Activated CD4-positive, alpha-beta T cell treated with anti-CD3 and anti-CD28 coated beads, Interleukin-10, Interleukin-2, amounts not matched to agents 100 ng/mL and 50 ng/mL, durations not matched to agents 16 hours and 8 hours (primary cell): ENCODE data around the gene XYLT2.

Experiments used
- DNase-seq: peaks from one replicate; pipeline ENCODE4 v3.0.0-alpha.2; 2020

The XYLT2 gene

DNA sequence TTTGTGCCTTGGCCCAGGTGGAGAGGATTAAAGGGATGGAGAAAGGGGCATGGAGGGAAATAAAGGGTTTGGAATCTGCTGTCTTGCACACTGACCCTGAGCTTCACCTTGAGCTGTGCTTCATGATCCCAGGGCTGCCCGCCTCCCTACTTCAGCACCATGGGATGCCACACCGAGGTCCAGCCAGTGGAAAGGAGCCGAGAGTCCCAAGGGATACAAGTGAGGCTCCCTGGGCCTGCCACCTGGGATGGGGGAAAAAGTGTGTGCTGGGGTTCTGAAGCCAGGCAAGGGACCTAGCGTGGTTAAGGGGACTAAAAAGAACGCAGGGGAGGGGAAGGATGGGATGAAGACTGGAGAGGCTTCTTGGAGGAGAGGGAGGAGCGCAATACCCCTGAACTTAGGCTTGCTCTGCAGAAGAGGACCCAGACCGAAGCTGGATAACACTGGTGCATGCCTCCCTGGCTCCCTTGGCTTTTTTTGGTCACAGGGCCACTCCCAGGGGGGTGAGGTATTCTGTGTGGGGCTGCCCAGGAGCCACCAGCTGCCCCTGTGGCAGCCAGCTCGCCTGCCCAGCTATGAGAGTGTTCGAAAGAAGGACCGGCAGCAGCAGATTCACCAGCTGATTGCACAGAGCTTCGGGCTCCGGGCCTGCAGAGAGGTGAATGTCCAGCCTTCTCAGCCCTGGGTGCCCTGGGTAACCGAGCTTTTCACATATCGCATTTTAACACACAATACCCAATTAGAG lies 19.9 kb downstream of the XYLT2 start:
- no peak for DNase-seq

DNA sequence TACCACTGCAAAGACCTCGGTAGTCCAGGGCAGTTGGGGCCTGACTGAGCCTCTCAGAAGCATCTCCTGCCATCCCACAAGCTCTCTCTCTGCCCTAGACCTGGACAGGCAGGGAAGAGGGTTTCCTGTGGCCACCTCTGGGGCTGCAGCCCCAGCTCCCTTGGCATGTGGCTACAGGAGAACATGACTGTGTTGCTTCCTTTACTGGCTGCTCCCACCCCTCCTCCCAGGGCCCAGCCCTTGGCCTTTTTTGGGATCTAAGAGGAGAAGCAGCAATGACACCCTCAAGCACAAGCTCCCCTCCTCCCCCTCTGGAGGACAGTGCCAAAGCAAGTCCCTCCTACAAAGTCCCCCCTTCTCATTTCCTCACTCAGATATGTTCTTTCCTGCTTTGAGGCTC lies 21.5 kb downstream of the XYLT2 start:
- no peak for DNase-seq

DNA sequence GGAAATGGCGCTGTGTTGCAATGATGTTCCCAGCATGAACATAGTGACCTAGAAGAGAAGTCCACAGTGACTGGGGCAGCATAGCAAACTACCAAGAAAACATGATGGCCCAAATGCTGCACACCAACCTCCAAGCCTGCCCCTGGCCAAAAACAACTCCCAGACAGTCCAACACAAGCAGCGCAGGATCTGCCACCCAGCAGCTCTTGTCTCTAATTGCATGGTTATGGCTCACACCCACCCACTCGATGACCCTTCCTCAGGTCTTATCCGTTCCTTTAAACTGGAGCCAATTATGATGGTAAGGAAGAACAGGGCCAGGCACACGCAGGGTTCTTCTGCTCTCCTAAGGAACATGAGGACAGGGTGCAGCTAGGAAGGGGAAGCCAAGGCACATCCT lies 24.1 kb downstream of the XYLT2 start:
- no peak for DNase-seq

DNA sequence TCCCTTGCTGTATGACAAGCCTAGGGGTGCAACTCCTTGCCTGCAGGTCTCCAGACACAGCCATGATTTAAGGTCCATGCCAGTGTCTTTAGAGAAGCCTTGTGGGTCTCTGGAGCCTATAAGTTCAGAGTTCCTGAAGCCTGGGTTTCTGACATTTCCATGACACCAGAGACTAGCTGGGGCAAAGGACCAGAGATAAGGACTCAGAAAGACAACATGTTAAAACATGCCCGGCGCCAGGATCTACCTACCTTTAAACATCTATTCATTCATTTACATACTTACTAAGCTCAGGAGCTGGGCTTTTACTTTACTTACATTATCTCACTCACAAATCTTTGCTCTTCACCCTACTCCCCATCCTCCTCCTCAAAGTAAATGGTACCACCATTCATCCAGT lies 25.6 kb downstream of the XYLT2 start:
- no peak for DNase-seq

DNA sequence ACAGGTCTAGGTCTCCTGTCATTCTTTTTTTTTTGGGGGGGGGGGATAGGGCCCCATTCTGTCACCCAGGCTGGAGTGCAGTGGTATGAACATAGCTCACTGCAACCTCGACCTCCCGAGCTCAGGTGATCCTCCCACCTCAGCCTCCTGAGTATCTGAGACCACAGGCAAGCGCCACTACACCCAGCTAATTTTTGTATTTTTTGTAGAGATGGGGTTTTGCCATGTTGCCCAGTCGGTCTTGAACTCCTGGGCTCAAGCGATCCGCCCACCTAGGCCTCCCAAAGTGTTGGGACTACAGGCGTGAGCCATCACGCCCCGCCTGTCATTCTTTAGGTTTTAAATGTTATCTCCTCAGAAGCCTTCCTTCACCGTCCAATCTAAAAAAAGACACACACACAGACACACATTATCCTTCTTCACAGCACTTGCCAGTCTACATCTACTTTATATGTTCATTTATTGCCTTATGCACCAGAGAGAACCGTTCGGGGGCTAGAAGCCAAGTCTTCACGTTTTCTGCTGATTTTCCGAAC lies 26.4 kb downstream of the XYLT2 start:
- DNase-seq: no peak

DNA sequence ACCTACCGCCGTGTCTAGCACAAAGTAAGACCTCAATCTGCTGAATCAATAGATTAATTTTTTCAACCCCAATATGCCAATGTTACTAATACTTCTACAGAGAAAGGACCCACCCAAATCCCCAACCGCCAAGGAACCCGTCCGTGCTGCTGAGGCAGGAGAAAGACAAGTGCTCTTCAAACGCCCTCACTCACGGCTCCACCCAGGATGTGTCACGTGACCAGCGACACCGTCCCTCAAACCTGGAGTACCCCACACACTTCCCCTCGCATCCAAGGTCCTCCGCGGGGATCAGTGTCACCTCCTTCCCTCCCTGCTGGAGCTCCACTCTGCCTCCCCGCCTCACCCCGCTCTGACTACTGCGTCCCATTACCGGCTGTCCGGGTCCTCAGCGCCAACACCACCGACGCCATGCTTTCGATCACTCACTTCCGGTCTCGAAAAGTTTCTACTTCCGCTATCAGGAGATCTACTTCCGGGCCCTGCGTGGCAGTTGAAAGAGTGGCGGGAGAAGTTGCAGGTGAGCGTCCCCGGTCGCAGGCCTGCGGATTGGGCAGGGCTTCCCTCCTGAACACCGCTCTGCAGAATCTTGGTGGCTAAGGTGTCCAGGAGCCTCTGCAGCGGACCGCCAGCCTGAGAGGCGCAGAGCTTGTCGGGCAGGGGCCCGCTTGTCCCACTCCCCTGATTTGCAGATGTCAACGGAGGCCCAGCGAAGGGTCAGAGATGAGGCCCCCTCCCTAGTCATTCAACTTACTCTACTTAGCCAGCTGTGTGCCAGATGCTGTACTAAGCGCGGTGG lies 27.0 kb downstream of the XYLT2 start, which contains the start of the genes EME1 and MRPL27:
EME1 (plus strand) TSS at position 472 of the 799 bp plus-strand sequence. CDS start 1,980 bp downstream, outside the sequence.
MRPL27 (minus strand) TSS at position 427 of the 799 bp plus-strand sequence; CDS start at position 413, 14 bp downstream.
- peak; percentile 94 for DNase-seq

DNA sequence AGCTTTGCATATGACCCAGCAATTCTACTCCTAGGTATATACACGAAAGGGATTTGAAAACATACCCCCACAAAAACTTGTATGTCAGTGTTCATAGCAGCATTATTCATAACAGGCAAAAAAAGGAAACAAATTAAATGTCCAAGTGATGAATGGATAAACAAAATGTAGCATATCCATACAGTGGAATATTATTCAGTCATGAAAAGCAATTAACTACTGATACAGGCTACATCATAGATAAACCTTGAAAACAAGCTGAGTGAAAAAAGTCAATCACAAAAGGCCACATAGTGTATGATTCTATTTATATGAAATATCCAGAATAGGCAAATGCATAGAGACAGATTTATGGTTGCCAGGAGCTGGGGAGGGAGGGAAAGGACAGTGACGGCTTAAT lies 27.8 kb downstream of the XYLT2 start:
- DNase-seq: no peak

DNA sequence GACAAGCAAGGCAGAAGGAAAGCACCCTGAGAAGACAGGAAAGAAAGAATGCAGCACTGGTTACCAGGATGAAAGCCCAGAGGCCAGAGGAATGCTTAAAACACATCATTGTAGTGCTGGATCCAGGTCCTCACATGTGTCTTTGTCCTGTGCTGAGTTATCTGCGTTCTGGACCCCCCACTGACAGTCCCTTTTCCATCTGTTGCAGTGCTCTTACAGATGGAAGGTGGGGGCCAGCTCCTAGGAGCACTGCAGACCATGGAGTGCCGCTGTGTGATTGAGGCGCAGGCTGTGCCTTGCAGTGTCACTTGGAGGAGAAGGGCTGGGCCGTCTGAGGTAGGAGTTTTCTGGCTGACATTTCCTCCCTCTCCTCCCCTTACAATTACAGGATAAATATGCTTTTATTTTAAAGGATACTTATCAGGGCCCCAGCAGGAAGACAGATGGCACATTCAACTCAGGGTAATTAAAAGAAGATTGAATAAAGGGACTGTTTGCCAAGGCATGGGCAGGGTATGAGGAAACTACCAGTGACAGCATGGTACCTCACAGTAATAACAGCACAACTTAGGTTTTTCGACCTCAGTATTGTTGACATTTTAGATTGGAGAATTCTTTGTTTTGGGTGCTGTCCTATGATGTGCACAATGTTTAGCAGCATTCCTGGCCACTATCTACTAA lies 30.1 kb downstream of the XYLT2 start:
- no peak for DNase-seq

DNA sequence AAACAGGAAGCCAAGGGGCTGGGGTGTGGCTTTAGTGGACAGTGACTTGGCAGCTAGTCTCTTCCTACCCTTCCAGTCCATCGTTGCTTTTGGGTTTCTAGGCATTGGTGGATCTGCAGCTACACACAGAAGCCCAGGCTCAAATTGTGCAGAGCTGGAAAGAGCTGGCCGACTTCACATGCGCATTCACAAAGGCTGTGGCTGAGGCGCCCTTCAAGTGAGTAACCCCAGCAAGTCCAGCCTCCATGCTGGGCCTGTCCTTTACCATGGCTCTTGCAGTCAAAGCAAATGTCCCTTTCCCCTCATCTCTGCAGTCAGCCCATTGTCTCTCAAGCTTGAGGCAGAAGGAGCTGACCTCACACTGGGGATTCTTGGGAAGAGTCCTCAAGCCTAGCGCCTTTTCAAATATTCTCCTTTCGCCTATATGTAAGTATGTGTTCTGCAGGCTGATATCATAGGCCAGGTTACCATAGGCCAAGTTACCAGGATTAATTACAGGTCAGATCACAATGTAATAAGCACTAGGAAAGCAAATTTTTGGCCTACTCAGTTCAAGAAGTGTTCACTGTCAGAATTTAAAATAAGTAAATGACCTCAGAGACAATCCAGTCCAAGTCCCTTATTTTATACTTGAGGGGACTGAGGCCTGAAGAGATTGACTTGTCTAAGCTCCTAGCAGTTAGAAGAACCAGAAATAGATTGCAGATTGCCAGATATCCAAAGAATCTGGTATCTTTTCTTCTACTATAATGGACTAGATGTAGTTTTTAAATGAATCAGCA lies 33.6 kb downstream of the XYLT2 start:
- DNase-seq: no peak

DNA sequence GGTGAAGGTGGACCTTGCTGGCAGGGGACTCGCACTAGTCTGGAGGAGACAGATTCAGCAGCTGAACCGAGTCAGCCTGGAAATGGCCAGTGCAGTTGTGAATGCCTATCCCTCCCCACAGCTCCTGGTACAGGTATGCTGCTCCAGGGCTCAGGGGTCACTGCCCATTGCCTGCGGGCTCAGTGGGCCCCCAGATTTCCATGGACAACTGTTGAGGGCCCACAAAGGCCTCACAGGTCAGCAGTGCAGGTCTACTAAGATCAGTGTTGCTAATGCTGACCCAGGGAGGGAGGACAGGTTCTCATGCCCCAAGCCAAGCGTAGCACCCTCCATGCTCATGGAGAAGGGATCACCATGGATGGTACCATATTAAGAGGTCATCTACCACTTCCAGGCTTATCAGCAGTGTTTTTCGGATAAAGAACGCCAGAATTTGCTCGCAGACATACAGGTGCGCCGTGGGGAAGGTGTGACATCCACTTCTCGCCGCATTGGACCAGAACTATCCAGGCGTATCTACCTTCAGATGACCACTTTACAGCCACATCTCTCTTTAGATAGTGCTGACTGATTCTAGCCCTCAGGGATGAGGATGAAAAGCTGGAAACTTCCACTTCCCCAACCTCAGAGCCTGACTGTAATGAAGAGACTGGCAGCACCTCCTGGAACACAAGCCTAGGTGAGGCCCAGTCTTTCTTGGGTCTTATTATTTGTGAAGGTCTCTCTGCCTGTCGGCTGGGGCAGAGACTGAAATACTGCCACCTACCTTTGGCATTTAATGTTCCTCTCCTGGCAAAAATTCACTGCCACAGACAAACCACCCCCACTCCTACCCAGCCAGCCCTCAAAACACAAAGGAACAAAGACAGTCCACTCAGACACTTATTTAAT lies 34.7 kb downstream of the XYLT2 start:
- no peak for DNase-seq

DNA sequence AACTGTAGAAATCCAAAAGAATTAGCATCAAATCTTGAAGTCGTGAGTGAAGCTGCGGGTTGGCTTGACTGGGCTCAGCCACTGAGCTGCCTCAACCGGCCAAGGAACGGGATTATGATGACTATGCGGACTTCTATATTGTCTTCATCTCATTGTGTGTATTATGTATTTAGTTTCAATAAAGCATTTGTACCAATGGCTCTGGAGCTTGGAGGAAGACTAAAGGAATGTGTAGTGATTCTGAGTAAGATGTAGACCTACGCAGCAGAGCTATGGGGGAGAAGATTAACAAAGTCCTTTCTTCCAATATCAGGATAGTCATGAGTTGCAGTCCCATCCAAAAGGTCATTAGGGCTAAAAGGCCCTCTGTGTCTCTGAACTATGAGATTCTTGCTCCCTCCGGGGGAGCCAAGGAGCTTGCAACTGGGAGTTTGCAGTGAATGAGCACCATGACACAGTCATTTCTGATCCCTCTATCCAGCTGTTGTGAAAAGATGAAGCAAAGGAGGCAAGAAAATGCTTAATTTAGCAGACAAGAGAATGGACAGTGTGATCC lies 35.4 kb downstream of the XYLT2 start:
- no peak for DNase-seq

DNA sequence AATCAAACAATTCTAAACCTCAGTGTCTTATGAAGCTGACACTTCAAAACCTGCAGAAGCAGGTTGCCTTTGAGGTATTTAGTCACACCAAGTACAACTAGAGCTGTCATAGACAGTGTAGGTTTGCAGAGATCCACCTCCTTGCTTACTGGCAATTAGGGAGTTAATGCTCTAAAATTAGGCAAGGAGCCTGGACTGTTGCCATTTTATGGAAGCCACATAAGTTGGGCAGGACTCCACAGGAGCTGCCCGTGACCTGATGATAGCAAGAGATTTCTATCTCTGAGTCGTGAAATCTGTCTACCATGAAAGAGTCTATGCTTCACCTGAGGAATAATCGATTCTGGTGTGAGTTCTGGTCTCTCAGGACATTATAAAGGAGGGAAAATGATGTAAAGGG lies 36.0 kb downstream of the XYLT2 start:
- DNase-seq: no peak

DNA sequence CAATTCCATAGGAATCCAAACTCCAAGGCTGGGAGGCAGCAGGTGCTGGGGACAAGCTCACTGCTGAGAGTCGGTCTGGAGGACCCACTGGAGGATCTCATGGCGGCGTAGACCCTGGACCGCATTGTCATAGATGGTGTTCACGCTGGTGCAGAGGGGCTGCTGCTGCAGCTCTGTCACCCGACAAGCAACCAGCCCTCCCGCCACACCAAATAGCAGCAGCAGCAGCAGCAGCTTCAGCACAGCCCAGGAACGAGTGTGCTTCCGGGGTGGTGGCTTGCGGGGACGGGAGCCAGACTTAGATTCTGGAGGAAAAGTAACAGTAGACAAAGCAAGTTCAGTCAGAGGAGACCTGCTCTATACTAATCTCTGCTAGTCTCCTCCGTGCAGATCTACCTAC lies 37.0 kb downstream of the XYLT2 start:
- no peak for DNase-seq

DNA sequence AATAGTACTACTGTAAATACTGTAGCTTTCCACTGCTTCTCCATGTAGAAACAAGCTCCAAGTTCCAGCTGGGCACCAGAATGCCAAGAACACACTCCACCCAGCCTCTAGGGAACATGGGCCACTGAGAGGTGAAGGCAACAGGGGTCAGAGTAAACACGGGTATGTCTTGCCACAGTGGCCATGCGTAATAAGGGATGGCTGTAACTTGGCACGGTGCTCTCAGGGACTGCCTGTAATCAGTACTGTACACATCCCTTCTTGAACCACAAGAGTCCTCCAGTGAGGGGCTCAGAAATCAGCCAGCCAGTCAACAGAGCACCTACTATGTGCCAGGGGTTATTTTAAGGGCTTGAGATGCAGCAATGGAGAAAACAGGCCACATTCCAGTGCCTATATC lies 40.6 kb downstream of the XYLT2 start:
- DNase-seq: no peak

DNA sequence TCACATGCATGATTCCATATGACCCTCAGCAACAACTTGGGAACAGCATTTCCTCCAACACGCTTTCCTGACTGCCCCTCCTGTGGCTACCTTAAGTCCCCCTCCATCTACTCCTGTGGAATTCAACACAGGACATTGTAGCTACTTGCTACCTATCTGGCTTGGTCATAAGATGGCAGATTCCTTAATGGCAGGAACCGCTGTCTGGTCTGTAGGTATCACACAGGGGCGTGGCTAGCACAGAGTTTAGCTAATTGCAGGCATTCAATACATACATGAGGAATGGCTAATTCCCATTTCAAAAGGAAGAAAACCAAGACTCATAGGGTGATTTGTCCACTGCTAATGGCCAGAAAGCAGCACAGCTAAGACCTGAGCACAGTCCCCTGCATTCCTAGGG lies 42.8 kb downstream of the XYLT2 start:
- DNase-seq: no peak

DNA sequence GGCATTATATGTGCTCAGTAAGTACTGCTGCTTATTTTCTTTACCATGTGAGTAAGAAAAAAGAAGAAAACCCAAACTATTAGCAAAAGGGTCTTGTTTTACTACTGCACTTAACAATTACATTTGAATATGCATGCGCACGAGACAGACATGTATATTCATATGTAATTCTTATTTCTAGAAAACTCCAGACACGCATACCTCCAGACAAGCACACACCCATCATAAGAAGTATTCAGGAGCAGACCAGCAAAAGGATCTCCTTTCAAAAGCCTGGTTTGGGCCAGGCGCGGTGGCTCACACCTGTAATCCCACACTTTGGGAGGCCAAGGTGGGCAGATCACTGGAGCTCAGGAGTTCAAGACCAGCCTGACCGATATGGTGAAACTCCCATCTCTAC lies 43.6 kb downstream of the XYLT2 start:
- DNase-seq: no peak

DNA sequence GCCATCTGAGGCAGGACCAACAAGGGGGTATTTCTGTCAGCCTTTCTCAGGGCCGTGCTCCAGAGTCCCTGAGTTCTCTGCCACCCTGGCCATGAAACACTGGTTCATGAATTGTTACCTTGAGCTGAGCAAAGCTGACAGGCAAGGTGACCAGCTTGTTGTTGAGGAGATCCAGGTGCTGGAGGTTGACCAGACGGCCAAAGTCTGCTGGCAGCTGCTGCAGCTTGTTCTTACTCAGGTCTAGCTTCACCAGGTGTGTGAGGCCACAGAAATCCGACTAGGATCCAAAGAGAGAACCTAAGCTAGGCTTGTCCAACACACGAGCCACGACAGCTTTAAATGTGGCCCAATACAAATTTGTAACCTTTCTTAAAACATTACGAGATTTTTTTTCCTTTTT lies 46.7 kb downstream of the XYLT2 start:
- DNase-seq: no peak

DNA sequence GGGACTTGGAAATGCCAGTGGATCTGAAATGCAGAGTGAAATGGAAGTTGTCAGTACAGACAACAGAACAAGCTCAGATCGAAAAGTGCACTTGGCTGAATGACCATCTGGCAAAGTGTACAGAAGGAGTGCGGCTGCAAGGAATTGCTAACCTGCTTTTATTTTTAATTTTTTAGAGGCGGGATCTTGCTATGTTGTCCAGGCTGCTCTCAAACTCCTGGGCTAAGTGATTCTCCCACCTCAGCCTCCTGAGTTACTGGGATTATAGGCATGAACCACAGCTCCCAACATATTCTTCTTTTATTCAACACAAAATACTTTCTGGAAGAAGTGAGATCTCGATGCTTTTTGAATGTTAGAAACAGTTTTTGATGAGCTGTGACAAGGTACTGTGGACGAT lies 47.8 kb downstream of the XYLT2 start:
- DNase-seq: no peak

DNA sequence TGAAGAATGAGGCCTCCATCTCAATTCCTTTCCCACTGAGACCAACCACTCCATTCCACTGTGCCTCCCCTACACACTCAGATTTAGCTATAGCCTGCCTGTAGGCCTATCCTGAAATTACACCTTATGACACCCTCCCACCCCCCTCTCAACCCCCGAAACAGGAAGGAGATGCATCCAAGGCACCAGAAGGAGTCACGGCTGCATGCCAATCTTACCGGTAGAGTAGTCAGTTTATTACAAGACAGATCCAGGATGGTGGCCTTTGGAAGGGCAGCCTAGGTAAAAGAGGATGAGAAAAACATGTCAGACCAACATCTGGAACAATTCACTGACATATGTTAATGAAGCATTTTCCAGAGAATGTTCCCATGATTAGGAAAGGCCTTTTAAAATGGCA lies 48.8 kb downstream of the XYLT2 start:
- DNase-seq: no peak

DNA sequence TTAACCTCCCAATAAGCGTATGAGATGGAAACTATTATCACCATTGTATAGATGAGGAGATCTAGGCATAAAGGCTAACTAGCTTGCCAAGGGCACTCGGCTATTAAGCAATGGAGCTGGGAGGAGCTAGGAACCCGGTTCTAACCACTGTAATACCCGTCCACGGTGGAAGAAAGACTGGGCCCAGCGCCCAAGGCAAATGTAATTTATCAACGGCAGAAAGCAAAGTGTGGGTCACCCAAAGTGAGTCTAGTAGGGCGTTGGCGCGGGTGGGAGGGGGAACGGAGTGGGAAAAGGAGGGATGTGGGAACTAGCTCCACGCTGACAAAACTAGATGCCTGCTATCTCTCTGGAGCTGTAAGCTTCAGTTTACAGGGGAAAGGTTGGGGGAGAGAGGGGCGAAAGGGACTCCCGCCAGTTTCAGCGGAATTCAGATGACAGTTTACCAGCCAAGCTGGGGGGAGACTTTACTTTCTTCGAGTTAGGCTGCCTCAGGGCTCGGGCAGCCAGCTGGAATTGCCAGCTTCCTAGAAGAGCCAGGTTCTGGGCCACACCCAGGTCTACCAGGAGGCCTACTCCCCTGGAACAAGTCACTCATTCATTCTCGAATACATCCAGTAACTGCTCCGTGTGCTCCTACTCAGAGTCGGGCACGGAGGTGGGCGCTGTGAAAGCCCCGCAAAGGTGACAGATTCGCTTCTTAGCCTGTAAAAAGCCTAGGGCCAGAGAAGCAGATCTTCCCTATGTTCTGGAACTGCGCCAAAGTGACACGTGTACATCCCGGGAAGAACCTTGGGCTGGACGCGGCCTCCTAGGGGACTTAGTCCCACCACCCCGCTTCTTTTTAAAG lies 50.6 kb downstream of the XYLT2 start:
- peak; percentile 22 for DNase-seq
